HL-60 (cell line): Measurements from ENCODE around the gene EDNRA.

Experiments
- GABPA ChIP-seq: IDR thresholded peaks from 2 replicates; pipeline ENCODE4 v1.6.1; 2012; ENCODE audit warnings: low read depth
- TF ChIP-seq, protein P1 (sequence below): IDR thresholded peaks from 2 replicates; pipeline ENCODE4 v1.6.1; 2012; ENCODE audit warnings: low read depth; ENCODE audit not compliant: insufficient replicate concordance
- TF ChIP-seq, protein P2 (sequence below): IDR thresholded peaks from one replicate; pipeline ENCODE4 v1.5.1; 2011; ENCODE audit warnings: low read length, control low read depth, inconsistent platforms; ENCODE audit not compliant: insufficient read depth

DNA sequence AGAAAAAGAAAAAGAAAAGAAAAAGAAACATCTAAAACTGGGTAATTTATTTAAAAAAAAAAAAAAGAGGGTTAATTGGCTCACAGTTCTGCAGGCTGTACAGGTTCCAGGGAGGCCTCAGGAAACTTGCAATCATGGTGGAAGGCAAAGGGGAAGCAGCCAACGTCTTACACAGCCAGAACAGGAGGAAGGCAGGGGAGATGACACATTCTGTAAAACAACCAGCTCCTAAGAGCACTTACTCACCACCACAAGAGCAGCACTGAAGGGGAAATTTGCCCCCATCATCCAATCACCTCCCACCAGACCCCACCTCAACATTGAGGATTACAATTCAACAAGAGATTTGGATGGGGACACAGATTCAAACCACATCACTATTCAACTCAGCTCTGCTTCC, 99.5 kb downstream of the EDNRA start:
- TF ChIP-seq, protein P1, sequence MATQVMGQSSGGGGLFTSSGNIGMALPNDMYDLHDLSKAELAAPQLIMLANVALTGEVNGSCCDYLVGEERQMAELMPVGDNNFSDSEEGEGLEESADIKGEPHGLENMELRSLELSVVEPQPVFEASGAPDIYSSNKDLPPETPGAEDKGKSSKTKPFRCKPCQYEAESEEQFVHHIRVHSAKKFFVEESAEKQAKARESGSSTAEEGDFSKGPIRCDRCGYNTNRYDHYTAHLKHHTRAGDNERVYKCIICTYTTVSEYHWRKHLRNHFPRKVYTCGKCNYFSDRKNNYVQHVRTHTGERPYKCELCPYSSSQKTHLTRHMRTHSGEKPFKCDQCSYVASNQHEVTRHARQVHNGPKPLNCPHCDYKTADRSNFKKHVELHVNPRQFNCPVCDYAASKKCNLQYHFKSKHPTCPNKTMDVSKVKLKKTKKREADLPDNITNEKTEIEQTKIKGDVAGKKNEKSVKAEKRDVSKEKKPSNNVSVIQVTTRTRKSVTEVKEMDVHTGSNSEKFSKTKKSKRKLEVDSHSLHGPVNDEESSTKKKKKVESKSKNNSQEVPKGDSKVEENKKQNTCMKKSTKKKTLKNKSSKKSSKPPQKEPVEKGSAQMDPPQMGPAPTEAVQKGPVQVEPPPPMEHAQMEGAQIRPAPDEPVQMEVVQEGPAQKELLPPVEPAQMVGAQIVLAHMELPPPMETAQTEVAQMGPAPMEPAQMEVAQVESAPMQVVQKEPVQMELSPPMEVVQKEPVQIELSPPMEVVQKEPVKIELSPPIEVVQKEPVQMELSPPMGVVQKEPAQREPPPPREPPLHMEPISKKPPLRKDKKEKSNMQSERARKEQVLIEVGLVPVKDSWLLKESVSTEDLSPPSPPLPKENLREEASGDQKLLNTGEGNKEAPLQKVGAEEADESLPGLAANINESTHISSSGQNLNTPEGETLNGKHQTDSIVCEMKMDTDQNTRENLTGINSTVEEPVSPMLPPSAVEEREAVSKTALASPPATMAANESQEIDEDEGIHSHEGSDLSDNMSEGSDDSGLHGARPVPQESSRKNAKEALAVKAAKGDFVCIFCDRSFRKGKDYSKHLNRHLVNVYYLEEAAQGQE: no peak
- TF ChIP-seq, protein P2, sequence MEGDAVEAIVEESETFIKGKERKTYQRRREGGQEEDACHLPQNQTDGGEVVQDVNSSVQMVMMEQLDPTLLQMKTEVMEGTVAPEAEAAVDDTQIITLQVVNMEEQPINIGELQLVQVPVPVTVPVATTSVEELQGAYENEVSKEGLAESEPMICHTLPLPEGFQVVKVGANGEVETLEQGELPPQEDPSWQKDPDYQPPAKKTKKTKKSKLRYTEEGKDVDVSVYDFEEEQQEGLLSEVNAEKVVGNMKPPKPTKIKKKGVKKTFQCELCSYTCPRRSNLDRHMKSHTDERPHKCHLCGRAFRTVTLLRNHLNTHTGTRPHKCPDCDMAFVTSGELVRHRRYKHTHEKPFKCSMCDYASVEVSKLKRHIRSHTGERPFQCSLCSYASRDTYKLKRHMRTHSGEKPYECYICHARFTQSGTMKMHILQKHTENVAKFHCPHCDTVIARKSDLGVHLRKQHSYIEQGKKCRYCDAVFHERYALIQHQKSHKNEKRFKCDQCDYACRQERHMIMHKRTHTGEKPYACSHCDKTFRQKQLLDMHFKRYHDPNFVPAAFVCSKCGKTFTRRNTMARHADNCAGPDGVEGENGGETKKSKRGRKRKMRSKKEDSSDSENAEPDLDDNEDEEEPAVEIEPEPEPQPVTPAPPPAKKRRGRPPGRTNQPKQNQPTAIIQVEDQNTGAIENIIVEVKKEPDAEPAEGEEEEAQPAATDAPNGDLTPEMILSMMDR: no peak
- no peak for TF ChIP-seq GABPA
